Measurements from ENCODE around the gene TEX14. TPM values are rescaled to one million over a fixed set of nuclear protein-coding genes. Genes with fewer than 3 reads are reported as not detected.

Gene TEX14
- total RNA-seq, 1 experiment from 2014 or later, result 0.31 TPM

DNA sequence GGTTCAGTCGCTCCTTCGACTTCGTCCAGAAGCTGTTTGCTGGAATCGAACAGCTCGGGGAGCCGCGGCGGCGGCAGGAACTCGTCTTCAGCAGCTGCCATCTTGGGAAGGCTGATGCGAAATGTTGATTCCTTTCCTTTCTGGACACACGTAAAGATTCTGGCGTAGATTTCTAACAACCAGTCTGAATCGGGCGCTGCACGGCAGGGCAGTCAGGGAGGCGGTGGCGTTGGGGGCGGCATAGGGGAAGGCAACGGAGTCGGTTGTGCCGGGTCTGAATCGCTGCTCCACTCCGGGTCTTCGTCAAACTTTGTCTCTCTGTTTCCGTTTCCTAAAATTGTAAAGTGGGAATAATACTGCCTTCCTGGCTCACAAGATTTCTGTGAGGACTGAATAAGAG lies 30.3 kb downstream of the TEX14 start:
- Mint-ChIP-seq H3K4me1 (peaks cover 18 to 19% of the 10 kb centered on the region in 2 experiments), H3K36me3 (ENCODE audit: insufficient read depth in 1 of 3, low read depth in 3 of 3) (no peaks in the 10 kb centered on the region), H3K27me3 (ENCODE audit: low read depth) (peaks cover 19% of the 10 kb centered on the region), H3K4me3 (no peak overlapping the region; a peak in 1 of 5 replicates), H3K27ac (peak overlapping the region in 1 of 3 experiments; percentile 73; a peak in 1 of 7 replicates), H3K9me3 (peaks cover 0 to 5% of the 10 kb centered on the region in 2 experiments; a peak in 1 of 5 replicates)
- Histone ChIP-seq H3K9ac (ENCODE audit: extremely low read depth, insufficient read length, low read length) (no peak overlapping the region), H3K4me2 (ENCODE audit: insufficient read depth, insufficient read length, low read length) (no peak overlapping the region), H3K4ac (ENCODE audit: low read depth, low read length) (no peak overlapping the region), H2BK5ac (ENCODE audit: insufficient read length, low read length) (no peak overlapping the region), H3K4me1 (ENCODE audit: insufficient read depth, low read length) (no peaks in the 10 kb centered on the region; the same call in 1 of the 2 replicates), H4K5ac (ENCODE audit: insufficient read length, low read depth, low read length) (no peak overlapping the region), H3K79me2 (ENCODE audit: insufficient read depth, low read length) (no peaks in the 10 kb centered on the region), H3K27ac (ENCODE audit: insufficient read length, low read depth, low read length) (no peak overlapping the region), H3T11ph (ENCODE audit: low read length) (no peak overlapping the region), H2AFZ (ENCODE audit: low read length) (no peak overlapping the region), H2BK20ac (ENCODE audit: low read depth, low read length, poor library complexity, severe bottlenecking) (no peak overlapping the region), H3K23ac (ENCODE audit: insufficient read length, low read depth, low read length) (no peak overlapping the region), H2BK15ac (ENCODE audit: low read depth, low read length) (peak overlapping the region; percentile 24; the same call in 1 of the 2 replicates), H2BK120ac (ENCODE audit: low read depth, low read length, poor library complexity, severe bottlenecking) (no peak overlapping the region), H2AK5ac (ENCODE audit: insufficient read length, low read length) (no peak overlapping the region), H3K56ac (ENCODE audit: insufficient read length, low read depth, low read length) (no peak overlapping the region), H3K9me3 (ENCODE audit: control insufficient read depth, low read depth, low read length) (no peaks in the 10 kb centered on the region), H4K20me1 (ENCODE audit: control insufficient read depth, insufficient read depth, insufficient read length) (no peaks in the 10 kb centered on the region), H4K8ac (replicated peaks; ENCODE audit: insufficient read length, low read depth, low read length) (no peak overlapping the region), H3K18ac (ENCODE audit: insufficient read length, low read depth, low read length) (no peak overlapping the region), H3K79me1 (ENCODE audit: insufficient read depth, low read depth, low read length, poor library complexity, severe bottlenecking) (no peaks in the 10 kb centered on the region), H3K23me2 (ENCODE audit: insufficient read length, low read depth, low read length, poor library complexity, severe bottlenecking) (no peaks in the 10 kb centered on the region), H2BK12ac (ENCODE audit: insufficient read length, low read depth, low read length) (no peak overlapping the region), H3K14ac (ENCODE audit: insufficient read depth, low read length) (no peak overlapping the region), H3K27me3 (ENCODE audit: insufficient read depth, low read length) (no peaks in the 10 kb centered on the region), H4K91ac (ENCODE audit: insufficient read length, low read depth, low read length) (no peak overlapping the region)
- no CpG with 5 or more reads among the region's 26 CpGs for WGBS (ENCODE audit: extremely low coverage, insufficient read length, low lambda C conversion rate)
- TF ChIP-seq, protein P1, sequence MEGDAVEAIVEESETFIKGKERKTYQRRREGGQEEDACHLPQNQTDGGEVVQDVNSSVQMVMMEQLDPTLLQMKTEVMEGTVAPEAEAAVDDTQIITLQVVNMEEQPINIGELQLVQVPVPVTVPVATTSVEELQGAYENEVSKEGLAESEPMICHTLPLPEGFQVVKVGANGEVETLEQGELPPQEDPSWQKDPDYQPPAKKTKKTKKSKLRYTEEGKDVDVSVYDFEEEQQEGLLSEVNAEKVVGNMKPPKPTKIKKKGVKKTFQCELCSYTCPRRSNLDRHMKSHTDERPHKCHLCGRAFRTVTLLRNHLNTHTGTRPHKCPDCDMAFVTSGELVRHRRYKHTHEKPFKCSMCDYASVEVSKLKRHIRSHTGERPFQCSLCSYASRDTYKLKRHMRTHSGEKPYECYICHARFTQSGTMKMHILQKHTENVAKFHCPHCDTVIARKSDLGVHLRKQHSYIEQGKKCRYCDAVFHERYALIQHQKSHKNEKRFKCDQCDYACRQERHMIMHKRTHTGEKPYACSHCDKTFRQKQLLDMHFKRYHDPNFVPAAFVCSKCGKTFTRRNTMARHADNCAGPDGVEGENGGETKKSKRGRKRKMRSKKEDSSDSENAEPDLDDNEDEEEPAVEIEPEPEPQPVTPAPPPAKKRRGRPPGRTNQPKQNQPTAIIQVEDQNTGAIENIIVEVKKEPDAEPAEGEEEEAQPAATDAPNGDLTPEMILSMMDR (conservative IDR thresholded peaks at IDR 0.05), result no peak
- no peak for DNase-seq
